Activated CD8-positive, alpha-beta memory T cell treated with anti-CD3 and anti-CD28 coated beads, Interleukin-2, amount 50 U/mL, for 24 hours (primary cell): ENCODE results near the gene CECR2.

Source experiments
- DNase-seq: peaks from one replicate; pipeline ENCODE4 v3.0.0-alpha.2; 2020; ENCODE audit errors: extremely low read depth

Gene CECR2

DNA sequence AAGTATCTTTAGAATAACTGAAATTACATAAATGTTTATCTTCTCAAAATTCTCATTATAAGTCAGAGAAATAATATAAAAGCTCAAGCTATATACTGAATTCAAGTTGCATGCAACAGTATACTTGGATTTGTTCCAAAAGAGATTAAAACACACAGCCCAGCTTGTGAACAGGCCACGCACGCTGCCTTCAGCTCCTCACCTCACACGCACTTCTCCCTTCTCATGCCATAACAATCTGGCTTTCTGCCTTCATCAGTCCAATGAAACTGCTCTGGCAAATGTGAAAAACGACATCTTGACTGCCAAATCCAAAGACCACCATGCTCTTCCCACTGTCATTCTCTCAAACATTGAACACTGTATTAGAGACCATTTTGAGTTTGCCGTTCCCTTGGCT, 237.2 kb downstream of the CECR2 start:
- DNase-seq: no peak
